22Rv1 (cell line): ENCODE results near the gene ZBTB42.

ENCODE experiments used
- H3K27ac ChIP-seq: fragments of 450-650 bp; 2 replicates; pipeline ENCODE4 v1.5.1; 2017
- ZFX ChIP-seq: fragments of 450-650 bp; IDR thresholded peaks from 2 replicates; pipeline ENCODE4 v1.6.1; 2017; ENCODE audit warnings: antibody characterized with exemption, borderline replicate concordance
- TF ChIP-seq, protein P1 (sequence below): fragments of 450-650 bp; IDR thresholded peaks from 2 replicates; pipeline ENCODE4 v1.5.1; 2017; ENCODE audit warnings: mild to moderate bottlenecking

The ZBTB42 gene

DNA sequence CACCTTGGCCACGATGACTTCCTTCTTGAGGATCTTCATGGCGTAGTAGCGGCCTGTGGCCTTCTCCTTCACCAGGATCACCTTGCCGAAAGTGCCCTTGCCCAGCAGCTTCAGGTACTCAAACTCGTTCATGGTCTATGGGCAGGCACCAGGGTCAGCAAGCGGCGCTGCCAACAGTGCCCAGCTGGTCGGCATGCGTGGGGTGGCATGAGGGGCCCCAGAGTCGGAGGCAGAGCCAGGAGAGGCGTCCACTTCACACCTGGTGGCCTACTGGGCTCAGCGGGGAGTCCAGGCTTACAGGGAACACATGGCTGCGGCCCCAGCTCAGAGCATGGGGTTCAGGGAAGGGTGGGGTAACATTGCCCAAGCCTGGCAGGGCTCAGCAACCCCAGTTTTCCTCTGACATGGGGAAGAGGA lies 25.8 kb upstream of the ZBTB42 start:
- TF ChIP-seq, protein P1, sequence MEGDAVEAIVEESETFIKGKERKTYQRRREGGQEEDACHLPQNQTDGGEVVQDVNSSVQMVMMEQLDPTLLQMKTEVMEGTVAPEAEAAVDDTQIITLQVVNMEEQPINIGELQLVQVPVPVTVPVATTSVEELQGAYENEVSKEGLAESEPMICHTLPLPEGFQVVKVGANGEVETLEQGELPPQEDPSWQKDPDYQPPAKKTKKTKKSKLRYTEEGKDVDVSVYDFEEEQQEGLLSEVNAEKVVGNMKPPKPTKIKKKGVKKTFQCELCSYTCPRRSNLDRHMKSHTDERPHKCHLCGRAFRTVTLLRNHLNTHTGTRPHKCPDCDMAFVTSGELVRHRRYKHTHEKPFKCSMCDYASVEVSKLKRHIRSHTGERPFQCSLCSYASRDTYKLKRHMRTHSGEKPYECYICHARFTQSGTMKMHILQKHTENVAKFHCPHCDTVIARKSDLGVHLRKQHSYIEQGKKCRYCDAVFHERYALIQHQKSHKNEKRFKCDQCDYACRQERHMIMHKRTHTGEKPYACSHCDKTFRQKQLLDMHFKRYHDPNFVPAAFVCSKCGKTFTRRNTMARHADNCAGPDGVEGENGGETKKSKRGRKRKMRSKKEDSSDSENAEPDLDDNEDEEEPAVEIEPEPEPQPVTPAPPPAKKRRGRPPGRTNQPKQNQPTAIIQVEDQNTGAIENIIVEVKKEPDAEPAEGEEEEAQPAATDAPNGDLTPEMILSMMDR = no peak
- no peak for TF ChIP-seq ZFX

DNA sequence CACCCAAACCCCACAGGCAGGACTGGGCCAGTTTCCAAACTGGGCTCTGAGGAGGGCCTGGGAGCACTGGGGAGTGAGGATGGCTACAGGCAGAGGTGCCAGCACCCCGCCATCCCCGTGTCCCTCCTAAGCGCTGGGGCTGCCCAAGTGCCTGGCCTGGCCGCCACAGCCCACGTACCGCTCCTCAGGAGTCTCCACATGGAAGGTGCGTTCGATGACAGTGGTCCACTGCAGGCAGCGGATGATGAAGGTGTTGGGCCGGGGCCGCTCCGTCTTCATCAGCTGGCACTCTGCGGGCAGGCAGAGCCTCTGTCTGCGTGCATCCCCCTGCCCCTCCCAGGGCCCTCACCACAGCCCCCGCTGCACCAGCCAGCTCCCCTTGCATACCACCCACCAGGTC lies 24.4 kb upstream of the ZBTB42 start:
- H3K27ac ChIP-seq = no peak overlapping the region
- TF ChIP-seq, protein P1 = no peak
- TF ChIP-seq ZFX = no peak

More for the DNA sequence above, 25.8 kb upstream of the ZBTB42 start:
- no peak overlapping the region for H3K27ac ChIP-seq

DNA sequence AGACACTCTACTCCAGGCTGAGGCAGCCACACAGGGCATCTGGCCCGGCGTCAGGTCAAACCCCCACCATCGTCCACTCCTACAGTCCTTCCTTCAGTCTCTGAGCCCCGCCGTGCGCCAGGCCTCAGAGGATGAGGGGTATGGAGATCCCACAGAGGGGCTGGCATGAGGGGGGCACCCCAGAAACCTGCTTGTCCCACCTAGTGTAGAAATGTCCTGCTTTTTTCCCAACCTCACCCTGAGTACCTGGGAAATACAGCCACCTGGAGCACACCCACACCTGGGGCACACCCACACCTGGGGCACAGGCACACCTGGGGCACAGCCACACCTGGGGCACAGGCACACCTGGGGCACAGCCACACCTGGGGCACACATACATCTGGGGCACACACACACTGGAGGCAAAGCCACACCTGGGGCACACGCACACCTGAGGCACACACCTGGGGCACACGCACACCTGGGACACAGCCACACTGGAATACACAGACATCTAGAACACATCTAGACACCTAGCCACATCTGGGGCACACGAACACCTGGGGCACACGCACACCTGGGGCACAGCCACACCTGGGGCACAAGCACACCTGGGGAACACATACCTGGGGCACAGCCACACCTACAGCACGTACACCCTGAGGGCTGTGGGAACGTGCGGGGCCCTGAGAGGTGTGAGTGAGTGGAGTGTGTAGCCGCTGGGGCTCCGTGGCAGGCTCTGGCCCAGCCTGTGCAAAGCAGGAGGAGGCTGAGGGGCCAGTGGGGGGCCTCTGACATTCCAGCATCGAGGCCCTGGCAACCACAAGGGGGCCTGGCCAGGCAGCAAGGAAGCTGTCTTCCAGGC lies 23.7 kb upstream of the ZBTB42 start:
- H3K27ac ChIP-seq = no peak overlapping the region
- TF ChIP-seq, protein P1 = no peak
- no peak for TF ChIP-seq ZFX

DNA sequence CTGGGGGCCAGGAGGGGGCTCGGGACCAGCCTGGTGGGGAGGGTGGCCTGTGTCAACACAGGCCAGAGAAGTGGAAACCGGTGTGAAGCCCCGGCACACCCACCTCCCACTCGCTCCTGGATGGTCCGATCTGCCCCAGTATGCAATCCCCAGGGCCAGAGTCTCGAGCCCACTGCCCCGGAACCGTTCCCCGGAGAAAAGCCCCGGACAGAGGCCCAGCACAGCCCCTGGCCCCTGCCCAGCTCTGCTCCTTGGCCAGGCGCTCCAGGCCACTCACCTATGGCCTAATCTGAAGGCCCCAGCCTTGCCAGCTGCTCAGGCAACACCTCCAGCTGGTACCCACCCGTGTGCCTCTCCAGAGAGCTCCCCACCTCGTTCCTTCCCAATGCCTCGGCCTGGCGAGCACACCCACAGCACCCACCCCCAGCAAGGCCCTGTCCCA lies 23.1 kb upstream of the ZBTB42 start:
- TF ChIP-seq, protein P1 = no peak
- TF ChIP-seq ZFX = no peak
- H3K27ac ChIP-seq = no peak overlapping the region

DNA sequence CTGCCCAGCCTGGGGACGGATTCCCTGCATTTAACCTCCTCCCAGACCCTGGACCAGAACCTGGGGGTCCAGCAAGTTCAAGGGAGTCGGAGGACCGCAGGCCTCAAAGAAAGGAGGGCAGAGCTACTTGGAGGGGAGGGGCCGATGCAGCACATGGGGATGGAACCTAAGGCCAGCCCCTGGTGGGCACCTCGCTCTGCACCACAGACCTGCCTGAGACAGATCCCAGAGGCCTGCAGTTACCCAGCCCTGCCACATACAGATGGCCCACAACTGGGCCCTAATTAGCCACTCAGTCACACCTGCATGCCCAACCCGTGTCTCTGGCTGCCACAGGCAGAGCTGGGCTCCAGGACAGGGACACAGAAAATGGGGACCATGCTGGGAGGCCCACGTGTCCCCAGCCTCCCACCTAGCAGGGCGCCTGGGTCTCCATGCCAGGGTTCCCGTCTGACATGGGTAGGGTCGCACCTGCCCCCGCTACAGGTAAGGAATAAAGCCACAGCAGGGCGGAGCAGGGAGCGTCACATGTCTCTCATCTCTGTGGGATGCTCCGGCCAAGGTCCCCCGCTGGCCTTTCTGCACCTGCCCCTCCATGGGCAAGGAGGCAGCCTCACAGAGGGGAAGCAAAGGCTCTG lies 22.1 kb upstream of the ZBTB42 start:
- H3K27ac ChIP-seq = no peak overlapping the region

DNA sequence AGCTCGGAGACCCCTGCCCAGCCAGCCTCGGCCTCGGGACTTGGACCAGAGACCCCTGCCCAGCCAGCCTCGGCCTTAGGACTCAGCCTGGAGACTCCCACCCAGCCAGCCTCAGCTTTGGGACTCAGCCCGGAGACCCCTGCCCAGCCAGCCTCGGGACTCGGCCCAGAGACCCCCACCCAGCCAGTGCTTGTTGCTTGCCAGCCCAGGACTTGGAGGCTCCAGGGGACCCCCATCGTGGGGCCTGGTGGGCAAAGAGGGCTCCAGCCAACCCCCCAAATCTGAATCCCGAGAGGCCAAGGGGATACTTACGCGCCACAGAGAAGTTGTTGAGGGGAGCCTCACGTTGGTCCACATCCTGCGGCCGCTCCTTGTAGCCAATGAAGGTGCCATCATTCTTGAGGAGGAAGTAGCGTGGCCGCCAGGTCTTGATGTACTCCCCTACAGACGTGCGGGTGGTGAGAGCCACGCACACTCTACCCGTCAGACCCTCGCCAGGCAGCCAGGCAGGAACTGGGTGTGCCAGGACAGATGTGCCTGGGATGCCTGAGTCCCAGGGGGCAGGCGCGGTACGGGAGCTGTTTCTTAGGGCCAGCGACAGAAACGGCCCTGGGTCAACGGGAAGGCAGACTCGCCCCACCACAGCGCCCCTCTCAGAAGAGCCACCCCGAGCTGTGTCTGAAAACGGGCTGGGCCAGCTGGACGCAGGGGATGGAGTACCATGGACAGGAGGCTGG lies 21.0 kb upstream of the ZBTB42 start:
- TF ChIP-seq ZFX = no peak
- TF ChIP-seq, protein P1 = no peak

More for the DNA sequence above, 22.1 kb upstream of the ZBTB42 start:
- TF ChIP-seq, protein P1 = no peak
- no peak for TF ChIP-seq ZFX

More for the DNA sequence above, 21.0 kb upstream of the ZBTB42 start:
- no peak overlapping the region for H3K27ac ChIP-seq
